Measurements from ENCODE around the gene SCRT2.

SCRT2 gene

GRCh38 chr20:676967-677366 lies 1.4 kb upstream of the SCRT2 start:
- DNase-seq: no peak
- intact Hi-C loops (cut with DNase I): no loop called here

DNA sequence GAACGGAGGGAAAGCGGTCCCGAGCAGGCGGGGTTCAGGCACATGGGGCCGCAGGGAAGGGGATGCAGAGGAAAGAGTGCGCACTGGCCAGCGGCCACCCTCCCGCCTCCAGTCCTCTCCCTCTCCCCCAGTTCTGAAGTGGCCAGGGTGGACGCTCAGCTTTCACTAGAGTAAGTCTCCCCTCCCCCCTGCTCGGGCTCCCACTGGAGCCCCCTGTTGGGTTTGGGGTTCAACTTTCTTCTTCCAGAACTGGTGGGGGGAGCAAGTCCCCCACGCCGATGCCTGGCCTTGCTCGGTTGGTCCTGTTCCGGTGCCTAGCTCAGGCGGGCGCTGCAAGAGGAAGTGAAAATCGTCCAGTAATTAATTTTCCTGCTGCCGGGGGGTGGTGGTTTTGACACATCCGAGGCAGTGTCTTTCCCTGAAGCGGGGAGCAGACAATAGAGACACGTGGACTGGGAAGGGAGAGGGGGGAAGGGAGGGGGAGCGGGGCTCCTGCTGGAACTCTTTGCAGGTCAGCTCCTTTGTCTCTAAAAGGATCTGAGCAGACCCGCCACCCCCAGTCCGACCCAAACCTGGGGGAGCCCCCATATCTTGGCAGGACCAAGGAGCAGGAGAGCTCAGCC lies 824 bp upstream of the SCRT2 start:
- peak in 11 of 42 donors; percentile 13 to 53 (median 36) for DNase-seq

GRCh38 chr20:675033-675452 lies 559 bp downstream of the SCRT2 start:
- DNase-seq: no peak
- intact Hi-C loops (cut with DNase I): no loop called here

More for the DNA sequence above, 824 bp upstream of the SCRT2 start:
- intact Hi-C loops (cut with DNase I): no loop called here

GRCh38 chr20:673603-674001 lies 2.0 kb downstream of the SCRT2 start:
- DNase-seq: no peak
- intact Hi-C loops (cut with DNase I): no loop called here

DNA sequence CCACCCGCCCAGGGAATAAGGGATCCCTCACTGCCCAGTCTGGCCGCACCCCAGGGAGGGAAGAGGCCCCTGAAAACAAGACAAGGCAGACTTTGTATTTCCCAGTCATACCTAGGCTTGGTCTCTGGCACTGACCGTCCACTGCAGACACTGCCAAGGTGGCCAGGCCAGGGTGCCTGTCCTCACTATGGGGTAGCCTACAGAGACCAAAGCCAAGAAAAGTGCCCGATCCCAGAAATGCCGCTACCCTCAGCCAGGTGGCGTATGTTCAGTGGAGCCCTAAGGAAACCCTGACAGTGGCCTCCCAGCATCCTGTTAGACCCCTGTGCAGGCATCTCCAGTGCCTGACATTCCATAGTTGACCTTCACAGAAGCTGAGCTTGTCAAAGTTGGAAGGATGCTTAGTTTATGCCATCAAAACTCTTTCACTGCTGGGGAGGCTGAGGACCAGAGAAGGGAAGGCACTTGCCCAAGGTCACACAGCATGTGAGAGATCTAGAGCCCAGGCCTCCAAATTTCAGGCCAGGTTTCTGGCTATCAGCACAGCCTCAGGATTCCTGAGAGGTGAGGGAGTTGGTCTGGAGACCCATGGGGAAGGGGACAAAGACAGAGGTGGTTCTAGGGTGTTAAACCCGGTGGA lies 2.5 kb downstream of the SCRT2 start:
- DNase-seq: no peak
- intact Hi-C loops (cut with DNase I): no loop called here

GRCh38 chr20:671252-672030 lies 4.2 kb downstream of the SCRT2 start:
- DNase-seq: no peak
- intact Hi-C loops (cut with DNase I): no loop called here

DNA sequence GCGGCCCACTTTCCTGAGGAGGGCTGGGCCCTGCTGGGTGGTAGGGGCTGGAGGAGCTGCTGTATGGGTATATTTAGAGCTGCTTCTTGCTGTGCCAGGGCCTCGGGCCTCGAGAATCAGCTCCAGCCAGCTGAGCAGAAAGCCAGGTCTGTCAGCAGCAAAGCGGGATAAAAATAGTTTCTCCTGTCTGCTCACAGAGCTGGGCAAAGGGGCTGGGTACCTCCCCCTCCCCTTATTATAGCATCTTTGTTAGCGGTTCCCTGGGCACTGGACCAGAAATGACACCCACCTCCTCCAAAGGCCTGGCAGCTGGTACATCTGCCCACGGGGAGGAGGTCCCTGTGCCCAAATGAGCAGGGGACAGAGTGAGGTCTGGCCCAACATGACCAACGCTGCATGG lies 6.0 kb downstream of the SCRT2 start:
- intact Hi-C loops (cut with DNase I): no loop called here
- DNase-seq: no peak

DNA sequence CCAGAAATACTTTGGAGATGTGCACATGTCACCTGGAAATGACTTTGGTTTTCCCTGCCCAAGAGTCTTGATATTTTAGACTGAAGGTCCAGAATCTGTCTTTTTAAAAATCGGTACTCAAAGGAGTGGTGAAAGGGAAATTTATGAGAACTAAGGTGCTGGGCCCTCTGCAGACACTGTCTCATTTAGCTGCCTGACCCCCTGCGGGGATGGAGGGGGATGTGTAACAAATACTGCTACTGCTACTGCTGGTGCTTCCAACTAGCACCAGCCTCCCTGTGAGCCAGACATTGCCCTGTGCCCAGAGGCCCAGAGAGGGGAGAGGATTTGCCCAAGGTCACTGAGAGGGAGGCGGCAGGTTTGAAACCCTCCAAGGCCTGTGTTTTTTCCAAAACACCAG lies 7.0 kb downstream of the SCRT2 start:
- no peak for DNase-seq
- intact Hi-C loops (cut with DNase I): no loop called here

- no peak for DNase-seq
- intact Hi-C loops (cut with DNase I): no loop called here
Measured at GRCh38 chr20:668050-668449, 7.6 kb downstream of the SCRT2 start.

GRCh38 chr20:667351-668034 lies 8.1 kb downstream of the SCRT2 start:
- intact Hi-C loops (cut with DNase I): no loop called here
- DNase-seq: peak in 41 of 42 donors; percentile 27 to 87 (median 70)

- intact Hi-C loops (cut with DNase I): no loop called here
- no peak for DNase-seq
Measured at GRCh38 chr20:666877-667276, 8.7 kb downstream of the SCRT2 start.

GRCh38 chr20:665276-665675 lies 10.3 kb downstream of the SCRT2 start:
- no peak for DNase-seq
- intact Hi-C loops (cut with DNase I): no loop called here

DNA sequence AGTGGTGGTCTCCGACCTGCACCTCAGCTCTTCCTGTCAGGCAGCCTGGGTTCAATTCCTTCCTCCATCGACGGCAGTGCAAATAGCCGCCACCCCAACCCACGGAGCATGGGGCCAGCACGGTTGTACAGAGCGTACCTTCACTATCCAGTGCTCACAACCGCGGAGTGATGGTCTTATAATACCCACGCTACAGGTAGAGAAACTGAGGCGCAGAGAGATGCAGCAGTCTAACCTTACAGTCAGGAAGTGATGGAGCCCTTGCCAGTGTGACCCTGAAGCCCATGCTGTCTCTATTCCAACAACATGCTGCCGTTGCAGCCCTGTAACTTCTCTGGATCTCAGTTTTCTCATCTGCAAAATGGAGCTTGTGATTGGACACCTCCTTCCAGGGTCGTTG lies 11.0 kb downstream of the SCRT2 start:
- no peak for DNase-seq
- intact Hi-C loops (cut with DNase I): no loop called here

GRCh38 chr20:664151-664550 lies 11.5 kb downstream of the SCRT2 start:
- intact Hi-C loops (cut with DNase I): no loop called here
- no peak for DNase-seq

DNA sequence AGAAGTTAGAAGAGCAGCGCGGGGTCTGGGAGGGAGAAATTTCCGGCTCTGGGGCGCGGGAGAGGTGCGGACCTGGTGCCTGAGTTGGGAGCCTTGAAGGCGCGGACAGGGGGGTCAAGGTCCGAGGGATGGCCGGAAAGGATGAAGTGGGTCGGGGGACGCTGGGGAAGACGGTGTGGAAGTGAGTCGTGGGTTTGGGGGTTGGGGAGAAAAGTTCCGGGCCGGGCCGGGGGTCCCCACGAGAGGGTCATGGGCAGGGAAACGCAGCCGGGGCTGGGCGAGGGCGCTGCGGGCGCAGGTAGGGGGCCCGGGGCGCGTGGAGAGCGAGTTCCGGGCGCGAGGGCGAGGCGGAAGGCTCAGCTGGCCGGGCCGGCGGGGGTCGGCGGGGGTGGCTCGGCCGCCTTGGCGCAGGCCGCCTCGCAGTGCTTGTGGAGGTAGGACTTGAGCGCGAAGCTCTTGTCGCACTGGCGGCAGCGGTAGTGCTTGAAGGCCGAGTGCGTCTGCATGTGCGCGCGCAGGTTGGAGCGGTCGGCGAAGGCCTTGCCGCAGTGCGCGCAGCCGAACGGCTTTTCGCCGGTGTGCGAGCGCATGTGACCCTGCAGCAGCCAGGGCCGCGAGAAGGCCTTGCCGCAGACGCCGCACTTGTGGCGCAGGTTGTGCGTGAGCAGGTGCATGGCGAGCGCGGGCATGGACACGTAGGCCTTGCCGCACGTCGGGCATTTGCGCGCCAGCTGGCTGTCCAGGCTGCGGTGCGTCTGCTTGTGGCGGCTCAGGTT lies 12.1 kb downstream of the SCRT2 start:
- DNase-seq: no peak
- intact Hi-C loops (cut with DNase I): no loop called here

DNA sequence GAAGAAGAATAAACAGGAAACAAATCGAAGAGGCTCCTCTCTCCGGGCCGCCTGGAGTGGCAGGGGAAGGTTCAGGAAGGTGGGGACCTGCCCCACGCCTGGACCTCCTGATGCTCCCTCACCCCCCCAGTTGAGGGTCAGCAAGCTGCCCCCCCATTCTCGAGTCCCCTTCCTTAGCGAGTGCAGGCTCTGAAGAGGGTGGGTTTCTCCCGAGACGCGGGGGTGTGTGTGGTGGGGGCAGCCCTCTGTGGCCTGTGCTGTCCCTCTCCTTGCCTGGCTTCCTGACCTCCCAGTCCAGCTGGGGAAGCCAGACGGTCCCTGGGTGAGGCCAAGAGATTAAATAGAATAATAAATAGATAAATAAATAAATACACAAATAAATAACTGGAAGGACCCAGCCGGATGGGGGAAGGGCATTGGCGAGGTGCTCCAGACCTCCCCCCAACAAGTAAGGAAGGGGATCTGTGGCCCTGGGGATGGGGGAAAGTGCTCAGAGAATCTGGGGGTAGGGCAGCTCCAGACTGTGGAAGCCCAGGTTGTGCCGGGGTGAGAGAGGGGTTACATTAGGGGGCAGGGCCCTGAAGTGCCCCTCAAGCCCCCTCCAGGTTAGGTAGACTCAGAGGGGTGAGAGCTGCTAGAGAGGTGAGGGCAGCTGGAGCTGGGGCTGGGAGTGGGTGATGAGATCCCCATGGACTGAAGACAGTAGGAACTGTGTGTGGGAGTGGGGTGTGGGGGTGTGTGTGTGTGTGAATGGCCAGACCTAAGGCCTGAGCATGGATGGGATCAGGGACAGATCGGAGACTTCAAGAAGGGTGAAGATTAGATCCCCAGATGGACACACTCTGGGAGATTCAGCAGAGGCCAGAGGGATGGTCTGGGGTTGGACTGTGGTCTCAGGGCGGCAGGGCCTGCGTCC lies 13.1 kb downstream of the SCRT2 start:
- intact Hi-C loops (cut with DNase I): no loop called here
- no peak for DNase-seq

DNA sequence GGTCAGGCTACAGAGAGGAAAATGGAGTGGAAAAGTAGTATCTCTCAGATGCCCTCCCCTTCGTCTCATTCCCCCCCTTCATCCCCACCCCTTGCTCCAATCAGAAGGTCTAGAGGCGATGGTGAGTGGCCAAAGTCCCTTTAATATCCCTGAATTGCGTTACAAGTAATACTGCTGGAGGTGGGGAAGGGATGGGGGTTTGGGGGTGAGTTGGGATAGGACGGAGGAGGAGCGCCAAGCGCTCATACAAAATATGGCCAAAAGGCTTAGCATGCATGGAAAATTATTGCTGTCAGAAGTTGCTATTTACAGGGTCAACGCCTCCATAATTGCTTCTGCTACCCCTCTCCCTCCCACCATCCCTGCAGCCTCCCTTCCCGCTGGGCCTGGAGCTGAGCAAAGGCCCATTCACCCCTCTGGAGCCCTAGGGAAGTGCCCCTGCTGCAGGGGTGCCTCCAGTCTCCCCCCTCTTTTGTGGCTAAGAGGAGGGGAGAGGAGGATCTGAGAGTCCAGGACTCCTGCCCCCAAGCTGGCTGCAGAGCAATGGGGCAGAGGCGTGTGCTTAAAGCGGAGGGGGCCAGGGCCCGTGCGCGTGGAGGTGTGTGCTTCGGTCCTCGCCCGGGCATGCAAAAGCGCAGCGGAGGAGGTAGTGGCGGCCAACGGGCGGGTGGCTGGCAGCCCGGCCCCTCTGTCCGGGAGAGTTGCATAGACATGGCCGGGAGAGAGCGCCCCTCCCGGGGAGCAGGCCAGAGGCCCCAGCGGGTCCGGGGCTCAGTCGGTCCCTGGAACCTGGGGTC lies 13.9 kb downstream of the SCRT2 start:
- DNase-seq: no peak
- intact Hi-C loops (cut with DNase I): no loop called here
